Measurements from ENCODE around the gene DNAL4.

DNA sequence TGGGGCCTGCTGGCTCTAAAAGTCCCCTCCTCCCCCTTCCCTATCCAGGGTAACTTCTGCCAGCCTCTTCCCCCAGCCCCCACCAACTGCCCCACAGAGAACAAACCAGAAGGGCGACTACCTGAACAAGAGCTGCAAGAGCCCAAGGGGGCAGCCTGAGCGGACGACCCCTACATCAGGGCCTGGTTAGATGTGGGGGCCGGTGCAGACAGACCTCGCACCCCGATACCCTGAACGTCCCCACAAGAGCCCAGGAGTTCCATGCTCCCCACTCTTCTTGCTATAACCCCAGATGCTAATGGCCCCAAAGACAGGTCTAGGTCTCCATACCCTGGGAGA lies 58.8 kb downstream of the DNAL4 start:
- no peak for TF ChIP-seq POLR2A (IDR thresholded peaks at IDR 0.05; ENCODE audit: low read depth, low read length)
- no peak for TF ChIP-seq PAX5 (IDR thresholded peaks at IDR 0.05; ENCODE audit: insufficient read depth, low read length, severe bottlenecking)
- no peak for TF ChIP-seq TAF1 (IDR thresholded peaks at IDR 0.05; ENCODE audit: low read depth, low read length)
- TF ChIP-seq POLR2AphosphoS5 (IDR thresholded peaks at IDR 0.05; ENCODE audit: low read depth, low read length) = no peak
- TF ChIP-seq POU2F2 (IDR thresholded peaks at IDR 0.05; ENCODE audit: low read depth, low read length) = no peak
- no peak for TF ChIP-seq SPI1 (IDR thresholded peaks at IDR 0.05; ENCODE audit: low read depth, low read length)

Data from GM12891 (cell line).